OCI-LY1 (cell line): Measurements from ENCODE around the gene NEXN.

Experiments
- H2AFZ ChIP-seq: fragments of 200-600 bp; sonication (generic), shearing (Covaris generic); 2 replicates; pipeline ENCODE4 v1.6.0; 2014; ENCODE audit warnings: antibody characterized with exemption, mild to moderate bottlenecking, low read length
- H3F3A ChIP-seq: fragments of 200-600 bp; sonication (generic), shearing (Covaris generic); 2 replicates; pipeline ENCODE4 v1.6.0; 2014; ENCODE audit warnings: mild to moderate bottlenecking, antibody characterized with exemption, low read length, moderate library complexity; ENCODE audit not compliant: insufficient read depth
- H3K27ac ChIP-seq: fragments of 200-600 bp; sonication (generic); 2 replicates; pipeline ENCODE4 v1.5.1; 2014; ENCODE audit warnings: low read length, mixed run types, mild to moderate bottlenecking, low read depth; ENCODE audit not compliant: poor library complexity, severe bottlenecking
- H3K27me3 ChIP-seq: fragments of 200-600 bp; sonication (generic); 2 replicates; pipeline ENCODE4 v1.6.0; 2014; ENCODE audit warnings: antibody characterized with exemption, mild to moderate bottlenecking, low read length, moderate library complexity; ENCODE audit not compliant: insufficient read depth
- H3K36me3 ChIP-seq: fragments of 200-600 bp; sonication (generic); 2 replicates; pipeline ENCODE4 v1.6.1; 2014; ENCODE audit warnings: mild to moderate bottlenecking, antibody characterized with exemption, low read length, moderate library complexity, mixed read lengths; ENCODE audit not compliant: insufficient read depth
- H3K4me1 ChIP-seq: fragments of 200-600 bp; sonication (generic); 2 replicates; pipeline ENCODE4 v1.5.1; 2014; ENCODE audit warnings: mild to moderate bottlenecking, low read length, moderate library complexity; ENCODE audit not compliant: insufficient read depth, severe bottlenecking
- H3K4me2 ChIP-seq: fragments of 200-600 bp; sonication (generic), shearing (Covaris generic); 2 replicates; pipeline ENCODE4 v1.6.1; 2014; ENCODE audit warnings: low read length
- H3K4me3 ChIP-seq: fragments of 200-600 bp; sonication (generic); 2 replicates; pipeline ENCODE4 v1.5.1; 2014; ENCODE audit warnings: low read length, low read depth, mild to moderate bottlenecking, mixed read lengths; ENCODE audit not compliant: poor library complexity, severe bottlenecking
- H3K79me2 ChIP-seq: fragments of 200-600 bp; shearing (Covaris generic); 2 replicates; pipeline ENCODE4 v1.6.1; 2016; ENCODE audit warnings: mixed run types, low read length, mixed read lengths; ENCODE audit not compliant: insufficient read depth
- H3K9ac ChIP-seq: fragments of 200-600 bp; sonication (generic), shearing (Covaris generic); 2 replicates; pipeline ENCODE4 v1.6.1; 2014; ENCODE audit warnings: mild to moderate bottlenecking, low read length, mixed read lengths
- H3K9me2 ChIP-seq: fragments of 200-600 bp; sonication (generic), shearing (Covaris generic); 2 replicates; pipeline ENCODE4 v1.6.1; 2014; ENCODE audit warnings: low read depth, mild to moderate bottlenecking, low read length, mixed read lengths
- H3K9me3 ChIP-seq: fragments of 200-600 bp; shearing (Covaris generic); 2 replicates; pipeline ENCODE4 v1.6.1; 2014; ENCODE audit warnings: low read length, mixed read lengths
- H4K20me1 ChIP-seq: fragments of 200-600 bp; sonication (generic), shearing (Covaris generic); 2 replicates; pipeline ENCODE4 v1.6.0; 2016; ENCODE audit warnings: mild to moderate bottlenecking, low read length; ENCODE audit not compliant: insufficient read depth
- CTCF ChIP-seq: fragments of 200-600 bp; sonication (generic), shearing (Covaris generic); IDR thresholded peaks from 2 replicates; pipeline ENCODE4 v1.5.1; 2017; ENCODE audit warnings: mild to moderate bottlenecking, antibody characterized with exemption, low read length, moderate library complexity, mixed read lengths
- EZH2 ChIP-seq: fragments of 200-600 bp; sonication (generic), shearing (Covaris generic); IDR thresholded peaks from 2 replicates; pipeline ENCODE4 v1.8.0; 2017; ENCODE audit warnings: borderline replicate concordance, mixed run types, mild to moderate bottlenecking, antibody characterized with exemption, low read length, moderate library complexity, mixed read lengths

Gene NEXN

DNA sequence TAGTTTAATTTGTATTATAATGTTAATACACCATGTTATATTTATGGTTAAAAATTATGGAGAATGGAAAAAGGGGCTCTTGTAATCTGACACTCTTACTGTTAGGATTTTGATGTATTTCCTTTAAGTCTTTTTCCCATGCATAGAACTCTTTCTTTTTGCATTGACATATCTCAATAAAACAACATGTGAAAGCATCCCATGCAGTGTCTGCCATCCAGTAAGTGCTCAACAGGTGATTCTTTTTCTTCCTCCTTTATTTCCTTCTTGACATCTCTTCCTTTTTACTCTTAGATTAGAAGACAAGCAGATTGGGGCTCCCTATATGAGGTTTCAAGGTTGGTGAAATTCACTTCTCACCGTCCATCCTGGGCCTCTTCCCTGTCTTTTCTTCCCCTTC is 2.8 kb downstream of the NEXN start:
- Histone ChIP-seq H3K4me3 (no peak overlapping the region), H4K20me1 (no peaks in the 10 kb centered on the region), H3K4me1 (peaks cover 15% of the 10 kb centered on the region), H3K27ac (no peak overlapping the region), H3K36me3 (no peaks in the 10 kb centered on the region), H3K27me3 (no peaks in the 10 kb centered on the region; the same call in 1 of the 2 replicates), H3K4me2 (no peak overlapping the region), H2AFZ (no peak overlapping the region), H3K9me3 (no peaks in the 10 kb centered on the region), H3K79me2 (no peaks in the 10 kb centered on the region), H3F3A (no peaks in the 10 kb centered on the region), H3K9ac (no peak overlapping the region), H3K9me2 (no peaks in the 10 kb centered on the region)
- TF ChIP-seq EZH2 = no peak
- no peak for TF ChIP-seq CTCF

GRCh38 chr1:77899647-77900320 is 11.4 kb downstream of the NEXN start:
- H3K27ac ChIP-seq = no peak overlapping the region
- no peaks in the 10 kb centered on the region for H3K27me3 ChIP-seq
- no peak overlapping the region for H3K9ac ChIP-seq
- TF ChIP-seq CTCF (no peak), EZH2 (no peak)
- no peaks in the 10 kb centered on the region for H4K20me1 ChIP-seq
- H3K36me3 ChIP-seq = no peaks in the 10 kb centered on the region
- H3K79me2 ChIP-seq = no peaks in the 10 kb centered on the region
- no peak overlapping the region for H3K4me2 ChIP-seq
- H3K4me3 ChIP-seq = no peak overlapping the region
- no peaks in the 10 kb centered on the region for H3K9me2 ChIP-seq
- no peaks in the 10 kb centered on the region for H3F3A ChIP-seq
- no peaks in the 10 kb centered on the region for H3K9me3 ChIP-seq
- H3K4me1 ChIP-seq = no peaks in the 10 kb centered on the region
- H2AFZ ChIP-seq = no peak overlapping the region

GRCh38 chr1:77900687-77901293 is 12.4 kb downstream of the NEXN start:
- Histone ChIP-seq H3K27me3 (no peaks in the 10 kb centered on the region), H3F3A (no peaks in the 10 kb centered on the region), H3K27ac (no peak overlapping the region), H3K9me3 (no peaks in the 10 kb centered on the region), H3K4me3 (no peak overlapping the region), H3K9ac (no peak overlapping the region), H3K9me2 (no peaks in the 10 kb centered on the region), H3K36me3 (no peaks in the 10 kb centered on the region), H2AFZ (no peak overlapping the region), H3K4me2 (no peak overlapping the region), H4K20me1 (no peaks in the 10 kb centered on the region), H3K4me1 (no peaks in the 10 kb centered on the region), H3K79me2 (no peaks in the 10 kb centered on the region)
- TF ChIP-seq EZH2 (no peak), CTCF (peak; percentile 90)
